Stimulated activated CD4-positive, alpha-beta T cell treated with anti-CD3 and anti-CD28 coated beads, Interleukin-15, amount 100 ng/mL, for 1 hour (primary cell): ENCODE results near the gene NOSTRIN.
"Not testable (repeated sequence)": the region's sequence is repeated elsewhere in the genome, so short reads cannot be mapped to it uniquely, and the experiment has no call there.

ENCODE experiments used
- DNase-seq, 2 donors: peaks; one replicate each; pipeline ENCODE4 v3.0.0-alpha.2; 2020; ENCODE audit warnings: low read depth in 1 of 2, low spot score in 1 of 2

NOSTRIN gene

GRCh38 chr2:168801961-168802858 lies at the start of gene NOSTRIN:
Gene NOSTRIN (plus strand): TSS chr2:168802637. CDS start chr2:168802647, 10 bp downstream.
- no peak for DNase-seq

DNA sequence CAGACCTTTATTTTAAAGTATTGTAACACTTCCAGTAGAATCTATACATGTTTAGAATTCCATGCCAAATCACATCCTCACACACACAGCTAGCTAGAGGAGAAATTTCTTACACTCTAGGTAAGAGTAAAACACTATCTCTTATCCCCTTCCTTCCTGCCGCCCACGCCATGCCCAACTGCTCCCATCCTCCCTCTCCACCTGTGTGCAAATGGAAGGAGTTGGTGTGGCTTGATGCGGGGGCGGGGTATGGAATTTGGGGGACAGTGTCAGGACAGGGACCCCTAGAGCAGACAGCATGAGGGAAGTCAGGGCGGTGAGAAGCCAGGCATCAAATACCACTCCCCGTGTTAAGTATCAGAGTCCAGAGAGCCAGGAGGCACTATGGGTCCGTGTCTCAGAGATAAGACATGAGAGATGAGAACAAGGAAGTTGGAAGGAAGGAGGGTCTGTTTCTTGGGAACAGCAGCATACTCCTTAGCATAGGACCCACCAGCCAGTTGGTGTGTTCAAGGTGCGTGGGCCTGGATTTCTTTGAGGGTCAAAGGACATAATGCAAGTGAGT lies 48.6 kb upstream of the NOSTRIN start:
- no peak for DNase-seq

- DNase-seq, result no peak
Observed at GRCh38 chr2:168757223-168757622, 45.2 kb upstream of the NOSTRIN start.

DNA sequence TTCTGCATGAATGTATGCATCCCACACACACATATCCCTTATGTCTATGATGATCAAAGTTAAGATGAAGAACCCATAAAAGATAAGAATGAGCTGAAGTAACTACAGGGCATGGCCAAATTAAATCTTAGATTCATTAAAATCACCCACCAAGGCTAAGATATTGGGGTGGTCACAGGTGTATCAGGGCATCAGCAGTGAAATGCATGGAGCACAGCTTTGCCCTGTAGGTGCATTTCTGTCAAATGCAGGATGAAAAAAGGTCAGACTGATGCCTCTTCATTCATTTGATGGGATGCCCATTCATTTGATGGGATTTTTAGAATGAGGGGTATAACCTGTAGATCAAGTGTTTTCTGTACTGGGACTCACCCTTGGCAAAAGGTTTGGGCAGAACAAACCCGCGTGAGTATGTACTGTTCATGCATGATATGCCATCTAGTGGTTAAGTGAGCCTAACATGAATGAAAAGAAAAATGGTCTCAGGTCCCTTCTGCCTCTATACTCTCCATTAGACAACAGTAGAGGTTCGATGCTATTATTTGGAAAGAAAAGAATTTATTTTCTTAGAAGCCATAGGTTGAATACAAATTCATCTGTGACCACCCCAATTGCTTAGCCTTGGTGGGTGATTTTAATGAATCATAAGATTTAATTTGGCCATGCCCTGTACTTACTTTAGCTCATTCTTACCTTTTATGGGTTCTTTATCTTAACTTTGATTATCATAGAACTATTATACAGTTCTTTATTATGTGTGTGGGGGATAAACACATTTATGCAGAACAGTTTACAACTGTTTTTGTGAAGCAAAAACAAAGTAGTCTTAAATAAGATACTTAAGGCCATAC lies 43.2 kb upstream of the NOSTRIN start:
- DNase-seq, result no peak

GRCh38 chr2:168765401-168765800 lies 37.0 kb upstream of the NOSTRIN start:
- DNase-seq, result no peak

GRCh38 chr2:168766600-168766999 lies 35.8 kb upstream of the NOSTRIN start:
- no peak for DNase-seq

DNA sequence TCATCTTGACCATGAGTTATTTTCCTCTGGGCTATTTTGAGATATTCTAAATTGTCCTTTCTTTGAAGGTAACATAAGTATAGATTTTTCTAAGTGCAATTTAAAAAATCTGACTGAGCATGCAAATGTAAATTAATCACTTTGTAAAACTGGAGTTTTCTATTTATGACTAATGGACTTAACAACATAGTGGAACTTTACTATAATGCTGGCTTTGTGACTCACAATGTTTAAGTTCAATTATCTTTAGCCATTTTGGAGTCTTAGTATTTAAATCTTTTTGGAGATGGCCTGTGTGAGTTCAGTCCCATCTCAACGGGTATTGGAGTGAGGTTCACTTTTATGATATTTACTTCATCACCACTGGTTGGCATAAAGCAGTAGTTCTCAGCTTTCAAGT lies 35.2 kb upstream of the NOSTRIN start:
- no peak for DNase-seq

- not testable (repeated sequence) for DNase-seq
Observed at GRCh38 chr2:168768357-168768756, 34.1 kb upstream of the NOSTRIN start.

DNA sequence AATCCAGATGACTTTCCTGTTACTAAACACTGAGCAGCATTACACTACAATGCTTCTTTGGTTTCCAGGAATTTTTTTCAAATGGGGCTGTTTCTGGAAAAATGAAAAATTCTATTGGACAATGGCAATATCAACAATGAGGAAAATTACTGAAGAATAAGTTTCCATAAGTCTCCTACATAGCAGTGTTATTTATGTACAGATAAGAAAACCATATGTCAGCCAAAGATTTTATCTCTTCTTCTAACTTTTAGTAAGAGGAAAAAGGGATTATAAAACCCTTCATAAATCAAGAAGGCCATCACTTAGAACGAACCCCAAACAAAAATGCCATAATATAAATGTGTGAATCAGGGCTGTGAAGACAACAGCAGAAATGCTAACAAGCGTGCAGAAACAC lies 31.6 kb upstream of the NOSTRIN start:
- no peak for DNase-seq

- no peak for DNase-seq
Observed at GRCh38 chr2:168772704-168773103, 29.7 kb upstream of the NOSTRIN start.

GRCh38 chr2:168773128-168773527 lies 29.3 kb upstream of the NOSTRIN start:
- DNase-seq, result no peak

DNA sequence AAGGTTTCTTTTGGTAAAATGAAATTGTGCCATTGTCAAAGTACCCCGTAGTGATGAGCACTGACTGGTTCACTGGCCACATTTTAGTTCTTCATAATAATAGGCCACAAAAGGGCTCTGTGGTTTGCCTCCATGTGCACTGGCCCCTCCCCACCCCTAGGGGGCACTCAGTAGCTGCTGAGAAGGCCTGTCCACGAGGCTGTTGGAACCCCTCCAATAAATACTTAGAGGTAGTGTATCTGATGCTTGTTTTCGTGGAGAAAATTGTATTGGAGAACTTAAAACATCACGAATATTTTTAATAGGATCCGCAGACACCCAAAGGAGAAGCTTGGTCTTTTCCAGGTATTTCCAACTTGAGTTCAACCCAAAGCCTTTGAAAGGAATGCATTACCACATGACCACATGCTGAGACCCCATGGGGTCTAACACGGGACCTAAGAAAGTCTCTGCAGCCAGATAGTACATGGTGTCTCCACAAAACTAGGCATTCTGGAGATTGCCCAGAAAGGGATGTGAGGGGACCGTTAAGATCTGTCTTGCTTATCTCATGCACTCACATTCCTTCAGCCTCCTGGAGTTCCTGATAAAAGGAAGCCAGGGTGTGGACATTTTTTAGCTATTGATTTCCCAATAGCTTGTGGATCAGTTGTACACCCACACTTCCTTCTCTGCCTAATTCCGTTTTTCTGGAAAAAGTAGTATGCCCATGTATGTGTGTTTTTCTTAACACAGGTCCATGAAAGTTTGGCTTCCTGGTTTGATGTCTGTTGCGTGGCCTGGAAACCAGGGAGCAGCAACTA lies 28.5 kb upstream of the NOSTRIN start:
- no peak for DNase-seq

DNA sequence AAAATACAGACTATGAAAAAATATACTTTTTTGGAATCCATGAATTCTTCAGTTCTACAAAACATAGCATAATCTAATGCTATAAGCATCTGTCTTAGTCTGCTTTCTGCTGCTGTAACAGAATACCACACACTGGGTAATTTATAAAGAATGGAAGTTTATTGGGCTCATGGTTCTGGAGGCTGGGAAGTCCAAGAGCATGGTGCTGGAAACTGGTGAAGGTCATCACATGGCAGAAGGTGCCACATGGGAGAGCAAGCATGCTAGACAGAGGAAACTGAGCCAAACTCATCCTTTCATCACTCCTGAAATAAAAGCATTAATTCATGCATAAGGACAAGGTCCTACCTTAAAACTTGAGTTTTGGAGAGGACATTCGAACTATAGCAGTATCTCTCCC lies 26.6 kb upstream of the NOSTRIN start:
- DNase-seq, result no peak

DNA sequence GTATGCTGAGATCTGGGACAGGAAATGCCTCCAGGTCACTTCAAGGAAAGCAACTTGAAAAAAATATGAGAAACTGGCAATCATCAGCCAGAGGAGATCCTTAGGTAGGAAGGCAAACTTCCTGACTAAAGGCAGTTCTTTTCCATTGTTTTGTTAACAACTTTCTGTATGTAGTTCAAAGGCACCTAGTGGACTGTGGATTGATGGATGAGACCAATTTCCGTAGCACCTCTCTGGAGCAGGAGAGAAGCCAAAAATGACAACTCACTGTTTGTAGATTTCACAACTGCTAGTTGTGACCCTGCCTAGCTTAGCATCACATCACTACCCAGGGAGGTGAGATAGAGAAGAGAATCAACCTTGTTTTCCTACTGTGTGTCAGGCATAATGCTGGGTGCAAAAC lies 21.8 kb upstream of the NOSTRIN start:
- no peak for DNase-seq

DNA sequence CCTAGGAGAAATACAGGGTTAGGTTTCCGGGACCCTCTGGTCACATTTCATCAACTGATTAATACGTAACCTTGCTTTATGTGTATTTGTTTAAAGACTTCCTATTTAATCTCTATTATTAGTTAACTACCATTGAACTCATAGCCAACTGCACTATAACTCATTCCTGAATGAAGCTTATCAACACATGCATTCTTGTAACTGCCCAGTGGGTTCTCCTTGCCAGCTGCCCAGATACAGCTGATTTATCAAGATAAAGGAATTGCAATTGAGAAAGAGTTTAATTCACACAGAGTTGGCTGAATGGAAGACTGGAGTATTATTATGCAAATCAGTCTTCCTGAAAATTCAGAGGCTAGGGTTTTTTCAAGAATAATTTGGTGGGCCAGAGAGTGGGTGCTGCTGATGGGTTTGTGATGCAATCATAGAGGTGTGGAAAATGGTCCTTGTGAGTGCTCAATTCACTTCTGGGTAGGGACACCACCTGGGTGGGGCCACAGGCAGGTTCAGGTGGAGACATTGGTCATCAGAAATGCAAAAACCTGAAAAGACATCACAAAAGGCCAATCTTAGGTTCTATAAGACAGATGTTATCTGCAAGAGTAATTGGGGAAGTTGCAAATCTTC lies 21.1 kb upstream of the NOSTRIN start:
- no peak for DNase-seq

DNA sequence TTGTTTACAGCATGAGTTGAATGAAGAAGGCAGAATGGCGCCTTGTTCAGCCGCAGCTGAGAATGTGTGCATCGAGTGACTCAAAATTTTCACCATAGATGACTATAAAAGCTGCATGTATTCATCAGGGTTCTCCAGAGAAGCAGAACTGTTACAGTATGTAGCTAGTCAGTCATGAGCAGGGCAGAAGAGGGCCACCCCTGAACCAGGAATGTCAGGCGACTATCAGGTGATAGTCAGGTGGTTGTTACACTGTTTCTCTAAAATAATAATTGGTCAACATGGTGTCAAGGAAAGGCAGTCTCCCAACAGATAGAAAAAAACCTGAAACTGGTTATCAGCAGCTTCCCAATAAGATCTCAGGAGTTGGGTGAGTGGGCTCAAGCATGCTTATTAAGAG lies 20.2 kb upstream of the NOSTRIN start:
- no peak for DNase-seq

- no peak for DNase-seq
Observed at GRCh38 chr2:168784993-168785392, 17.4 kb upstream of the NOSTRIN start.

- no peak for DNase-seq
Observed at GRCh38 chr2:168787098-168787781, 15.2 kb upstream of the NOSTRIN start.

DNA sequence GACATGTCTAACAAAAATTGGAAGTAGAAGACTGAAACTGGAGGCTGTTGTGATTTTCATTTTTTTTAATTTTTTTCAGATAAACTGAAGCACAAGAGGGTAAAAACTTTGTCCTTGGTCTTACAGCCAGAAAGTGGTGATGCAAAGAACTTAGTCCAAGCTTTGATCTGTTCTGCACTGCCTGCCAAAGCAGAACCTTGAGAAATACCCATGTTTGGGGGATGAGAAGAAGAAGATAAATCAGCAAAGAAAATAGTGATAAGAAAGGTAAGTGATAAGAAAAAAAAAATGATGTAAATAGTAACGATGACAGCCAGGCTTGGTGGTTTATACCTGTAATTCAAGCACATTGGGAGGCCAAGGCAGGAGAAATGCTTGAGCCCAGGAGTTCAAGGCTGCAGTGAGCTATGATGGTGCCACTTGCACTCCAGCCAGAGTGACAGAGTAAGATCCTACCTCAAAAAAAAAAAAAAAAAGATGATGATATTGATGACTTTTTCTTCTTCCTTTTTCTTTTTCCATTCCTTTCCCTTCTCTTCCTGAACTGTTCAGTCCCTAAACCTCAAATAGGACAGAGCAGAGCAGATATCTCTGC lies 14.6 kb upstream of the NOSTRIN start:
- DNase-seq, result no peak

GRCh38 chr2:168789776-168790175 lies 12.7 kb upstream of the NOSTRIN start:
- no peak for DNase-seq
